Stimulated activated CD4-positive, alpha-beta T cell treated with anti-CD3 and anti-CD28 coated beads, Interleukin-1b, Interleukin-23, amount 100 ng/mL, for 4 hours (primary cell): ENCODE results near the gene MAD1L1.
"Not testable (repeated sequence)": the region's sequence is repeated elsewhere in the genome, so short reads cannot be mapped to it uniquely, and the experiment has no call there.

ENCODE experiments used
- DNase-seq, 2 donors: peaks; one replicate each; pipeline ENCODE4 v3.0.0-alpha.2; 2020; ENCODE audit warnings: low read depth in 2 of 2

The MAD1L1 gene

GRCh38 chr7:2045559-2046405 is 187.0 kb downstream of the MAD1L1 start:
- no peak for DNase-seq

GRCh38 chr7:2044883-2045471 is 187.8 kb downstream of the MAD1L1 start:
- DNase-seq = no peak

GRCh38 chr7:2044311-2044882 is 188.3 kb downstream of the MAD1L1 start:
- DNase-seq = no peak

- no peak for DNase-seq
Measured at GRCh38 chr7:2043316-2044039, 189.3 kb downstream of the MAD1L1 start.

- DNase-seq = no peak
Measured at GRCh38 chr7:2042650-2043049, 190.1 kb downstream of the MAD1L1 start.

GRCh38 chr7:2041496-2042367 is 191.0 kb downstream of the MAD1L1 start:
- DNase-seq = no peak

- DNase-seq = no peak
Measured at GRCh38 chr7:2040893-2041270, 191.9 kb downstream of the MAD1L1 start.

GRCh38 chr7:2040201-2040892 is 192.4 kb downstream of the MAD1L1 start:
- no peak for DNase-seq

- no peak for DNase-seq
Measured at GRCh38 chr7:2038931-2039728, 193.6 kb downstream of the MAD1L1 start.

GRCh38 chr7:2037808-2038522 is 194.8 kb downstream of the MAD1L1 start:
- DNase-seq = no peak

- no peak for DNase-seq
Measured at GRCh38 chr7:2037301-2037807, 195.4 kb downstream of the MAD1L1 start.

- no peak for DNase-seq
Measured at GRCh38 chr7:2036786-2037185, 196.0 kb downstream of the MAD1L1 start.

- not testable (repeated sequence) for DNase-seq
Measured at GRCh38 chr7:2036201-2036600, 196.5 kb downstream of the MAD1L1 start.

- DNase-seq = no peak
Measured at GRCh38 chr7:2034291-2035201, 198.2 kb downstream of the MAD1L1 start.

GRCh38 chr7:2033586-2034135 is 199.1 kb downstream of the MAD1L1 start:
- no peak for DNase-seq

- no peak for DNase-seq
Measured at GRCh38 chr7:2032876-2033407, 199.8 kb downstream of the MAD1L1 start.
